IPS-18a (cell line): ENCODE results near the gene DGKH.
A peak's percentile ranks its signal among the peaks of the same experiment; 100 is the strongest.

Source experiments
- H3K27ac ChIP-seq: one replicate; pipeline ENCODE4 v1.5.1; 2013; ENCODE audit warnings: low read length
- H3K27me3 ChIP-seq: one replicate; pipeline ENCODE4 v1.6.1; 2013; ENCODE audit warnings: mild to moderate bottlenecking, low read length; ENCODE audit not compliant: control insufficient read depth, insufficient read depth
- H3K36me3 ChIP-seq: one replicate; pipeline ENCODE4 v1.6.1; 2013; ENCODE audit warnings: low read depth, low read length; ENCODE audit not compliant: control insufficient read depth
- H3K4me1 ChIP-seq: one replicate; pipeline ENCODE4 v1.6.1; 2013; ENCODE audit warnings: low read depth, low read length; ENCODE audit not compliant: control insufficient read depth
- H3K4me3 ChIP-seq: one replicate; pipeline ENCODE4 v1.5.1; 2013; ENCODE audit warnings: low read length
- H3K9ac ChIP-seq: one replicate; pipeline ENCODE4 v1.6.1; 2013; ENCODE audit warnings: mild to moderate bottlenecking, low read length, moderate library complexity
- H3K9me3 ChIP-seq: one replicate; pipeline ENCODE4 v1.6.1; 2013; ENCODE audit warnings: low read depth, low read length; ENCODE audit not compliant: control insufficient read depth

DGKH gene

DNA sequence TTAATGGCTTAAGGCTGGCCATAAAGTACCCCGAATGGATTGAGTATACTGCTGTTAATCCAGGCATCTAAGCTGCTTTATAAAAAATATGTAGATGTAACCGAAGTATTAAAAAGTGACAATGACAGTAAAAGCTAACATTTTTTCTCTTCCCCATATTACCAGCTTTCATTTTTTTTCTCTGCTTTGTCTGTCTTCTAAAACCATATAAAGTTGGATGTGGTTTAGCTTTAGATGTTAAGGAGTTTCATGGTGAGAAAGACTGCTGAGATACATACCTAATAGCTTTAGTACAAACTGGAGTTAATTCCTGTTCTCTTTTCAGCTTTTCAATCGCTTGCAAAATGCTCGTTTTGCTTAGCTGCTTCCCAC is 224.3 kb downstream of the DGKH start:
- no peaks in the 10 kb centered on the region for H3K9me3 ChIP-seq
- no peak overlapping the region for H3K27ac ChIP-seq
- H3K4me1 ChIP-seq, result peaks cover 17% of the 10 kb centered on the region
- no peaks in the 10 kb centered on the region for H3K27me3 ChIP-seq
- H3K9ac ChIP-seq, result peak overlapping the region; percentile 53
- H3K4me3 ChIP-seq, result peak overlapping the region; percentile 76
- no peaks in the 10 kb centered on the region for H3K36me3 ChIP-seq

DNA sequence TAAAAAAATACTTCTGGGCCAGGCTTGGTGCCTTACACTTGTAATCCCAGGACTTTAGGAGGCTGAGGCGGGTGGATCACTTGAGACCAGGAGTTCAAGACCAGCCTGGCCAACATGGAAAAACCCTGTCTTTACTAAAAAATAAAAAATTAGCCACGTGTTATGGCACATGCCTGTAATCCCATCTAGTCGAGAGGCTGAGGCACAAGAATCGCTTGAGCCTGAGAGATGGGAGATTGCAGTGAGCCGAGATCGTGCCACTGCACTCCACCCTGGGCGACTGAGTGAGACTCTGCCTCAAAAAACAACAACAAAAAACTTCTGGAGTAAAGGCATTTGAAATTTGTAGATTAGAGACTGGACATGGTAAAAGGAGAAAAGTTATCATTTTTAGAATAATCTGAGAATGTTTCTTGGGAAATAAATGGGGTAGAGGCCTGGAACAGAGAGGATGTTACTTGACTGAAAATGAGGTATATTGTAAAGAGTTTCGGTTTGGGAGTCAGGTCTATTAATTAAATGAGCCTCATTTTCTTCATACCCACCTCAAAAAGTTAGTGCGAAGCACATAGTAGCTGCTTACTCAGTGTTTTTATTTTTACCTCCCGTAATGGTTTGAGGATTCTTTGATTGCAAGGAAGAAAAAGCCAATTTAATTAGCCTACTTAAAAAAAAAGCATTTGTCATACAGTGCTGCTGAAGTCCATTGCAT is 226.1 kb downstream of the DGKH start:
- H3K27me3 ChIP-seq, result no peaks in the 10 kb centered on the region
- H3K27ac ChIP-seq, result no peak overlapping the region
- H3K9ac ChIP-seq, result no peak overlapping the region
- no peaks in the 10 kb centered on the region for H3K36me3 ChIP-seq
- no peaks in the 10 kb centered on the region for H3K9me3 ChIP-seq
- peaks cover 17% of the 10 kb centered on the region for H3K4me1 ChIP-seq
- no peak overlapping the region for H3K4me3 ChIP-seq

DNA sequence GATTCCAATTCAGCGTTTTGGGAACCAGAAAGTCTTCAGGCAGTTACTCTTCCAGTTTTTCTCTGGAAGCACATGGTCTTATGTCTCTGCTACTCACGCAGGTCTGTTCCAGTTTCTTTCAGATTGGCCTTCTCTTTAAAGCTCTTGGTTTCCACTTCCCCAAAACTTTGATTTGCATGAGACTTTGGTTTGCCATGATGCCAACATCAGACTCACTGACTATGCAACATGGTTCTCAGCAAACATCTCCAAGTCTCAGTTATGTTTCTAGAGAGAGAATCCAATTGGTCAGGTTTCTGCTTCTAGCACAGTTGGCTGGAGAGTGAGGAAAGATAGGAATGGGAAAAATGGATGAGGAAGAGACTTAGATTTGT is 226.6 kb downstream of the DGKH start:
- Histone ChIP-seq H3K4me3 (no peak overlapping the region), H3K9me3 (no peaks in the 10 kb centered on the region), H3K4me1 (peaks cover 17% of the 10 kb centered on the region), H3K27me3 (no peaks in the 10 kb centered on the region), H3K36me3 (no peaks in the 10 kb centered on the region), H3K27ac (no peak overlapping the region), H3K9ac (no peak overlapping the region)

DNA sequence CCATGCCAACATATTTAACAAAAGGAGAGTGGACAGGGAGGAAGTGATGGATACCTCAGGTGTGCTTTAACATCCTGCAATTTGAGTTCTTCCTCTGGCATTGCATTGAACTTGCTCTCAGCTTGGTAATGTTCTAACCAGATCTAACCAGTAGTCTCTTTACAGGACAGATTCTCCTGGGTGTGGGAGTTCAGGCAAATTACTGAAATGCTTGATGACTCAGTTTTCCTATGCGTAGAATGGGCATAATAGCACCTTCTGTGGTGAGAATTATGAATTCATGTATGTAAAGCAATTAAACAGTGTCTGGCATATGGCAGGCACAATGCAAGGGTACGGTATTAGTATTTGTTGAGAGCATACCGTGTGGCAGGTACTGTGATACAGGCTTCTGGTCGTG is 227.1 kb downstream of the DGKH start:
- Histone ChIP-seq H3K27me3 (no peaks in the 10 kb centered on the region), H3K9ac (no peak overlapping the region), H3K4me3 (no peak overlapping the region), H3K9me3 (no peaks in the 10 kb centered on the region), H3K4me1 (peaks cover 18% of the 10 kb centered on the region), H3K36me3 (no peaks in the 10 kb centered on the region), H3K27ac (no peak overlapping the region)

DNA sequence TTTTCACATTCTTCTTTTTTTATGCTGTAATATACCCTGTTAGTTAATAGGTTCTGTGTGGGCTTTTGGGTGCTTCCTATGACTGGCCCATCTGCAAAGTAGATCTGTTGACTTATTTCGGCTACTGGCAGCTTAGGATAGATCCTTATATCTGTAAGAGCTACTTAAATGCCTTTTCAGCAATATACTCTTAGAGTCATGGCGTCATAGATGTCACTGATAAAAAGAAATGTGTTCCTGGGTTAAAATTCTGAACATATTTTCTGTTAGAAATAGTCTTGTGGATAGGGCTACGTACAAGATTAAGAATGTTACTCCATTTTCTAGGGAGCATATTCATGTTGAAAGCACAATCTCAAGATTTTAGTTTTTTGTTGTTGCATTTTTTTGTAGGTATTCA is 228.2 kb downstream of the DGKH start:
- H3K9me3 ChIP-seq, result no peaks in the 10 kb centered on the region
- H3K27me3 ChIP-seq, result no peaks in the 10 kb centered on the region
- H3K4me1 ChIP-seq, result peaks cover 21% of the 10 kb centered on the region
- H3K27ac ChIP-seq, result no peak overlapping the region
- no peaks in the 10 kb centered on the region for H3K36me3 ChIP-seq
- no peak overlapping the region for H3K9ac ChIP-seq
- H3K4me3 ChIP-seq, result no peak overlapping the region

DNA sequence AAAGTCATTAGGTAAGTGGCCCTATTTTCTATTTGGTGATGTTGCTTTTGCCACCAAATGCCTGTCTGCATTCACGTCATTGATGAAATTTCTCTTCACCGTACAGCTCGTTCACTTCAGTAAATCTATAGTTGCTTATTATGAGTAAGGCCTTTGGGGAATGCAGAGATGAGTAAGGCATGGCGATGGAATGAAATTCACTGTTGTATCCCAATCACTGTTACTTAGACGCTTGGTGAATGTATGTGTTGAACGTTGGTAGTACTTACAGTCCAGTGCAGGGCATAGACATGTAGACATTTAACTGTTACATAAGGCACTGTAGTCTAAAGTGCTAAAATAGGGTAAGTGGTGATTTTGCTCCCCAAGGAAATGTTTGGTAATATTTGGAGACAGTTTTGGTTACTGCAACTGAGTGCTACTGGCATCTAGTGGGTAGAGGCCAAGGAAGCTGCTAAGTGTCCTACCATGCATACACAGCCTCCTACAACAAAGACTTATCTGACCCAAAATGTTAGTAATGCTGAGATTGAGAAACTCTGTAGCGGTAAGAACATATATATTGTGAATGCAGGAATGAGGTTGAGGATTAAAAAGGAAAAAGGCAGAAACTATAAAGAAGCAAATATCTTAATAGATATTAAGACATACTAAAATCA is 229.3 kb downstream of the DGKH start:
- Histone ChIP-seq H3K27ac (no peak overlapping the region), H3K9me3 (no peaks in the 10 kb centered on the region), H3K9ac (no peak overlapping the region), H3K4me3 (no peak overlapping the region), H3K4me1 (peaks cover 21% of the 10 kb centered on the region), H3K27me3 (no peaks in the 10 kb centered on the region), H3K36me3 (no peaks in the 10 kb centered on the region)

DNA sequence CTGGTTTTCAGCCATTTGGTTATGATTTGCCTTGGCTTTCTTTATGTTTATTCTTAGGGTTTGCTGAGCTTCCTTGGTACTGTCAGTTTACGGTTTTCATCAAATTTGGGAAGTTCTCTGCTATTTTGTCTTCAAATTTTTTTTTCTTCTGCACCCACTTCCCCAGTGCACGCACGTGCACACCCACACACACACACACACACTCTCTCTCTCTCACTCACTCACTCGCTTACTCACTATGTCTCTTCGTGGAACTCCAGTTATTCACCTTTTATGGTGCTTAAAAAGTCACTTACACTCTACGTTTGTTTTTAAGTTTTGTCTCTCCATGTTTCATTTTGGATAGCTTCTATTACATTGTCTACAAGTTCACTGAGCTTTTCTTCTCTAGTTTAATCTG is 230.6 kb downstream of the DGKH start:
- Histone ChIP-seq H3K9ac (no peak overlapping the region), H3K4me3 (no peak overlapping the region), H3K9me3 (no peaks in the 10 kb centered on the region), H3K4me1 (peaks cover 26% of the 10 kb centered on the region), H3K27me3 (no peaks in the 10 kb centered on the region), H3K36me3 (no peaks in the 10 kb centered on the region), H3K27ac (no peak overlapping the region)

DNA sequence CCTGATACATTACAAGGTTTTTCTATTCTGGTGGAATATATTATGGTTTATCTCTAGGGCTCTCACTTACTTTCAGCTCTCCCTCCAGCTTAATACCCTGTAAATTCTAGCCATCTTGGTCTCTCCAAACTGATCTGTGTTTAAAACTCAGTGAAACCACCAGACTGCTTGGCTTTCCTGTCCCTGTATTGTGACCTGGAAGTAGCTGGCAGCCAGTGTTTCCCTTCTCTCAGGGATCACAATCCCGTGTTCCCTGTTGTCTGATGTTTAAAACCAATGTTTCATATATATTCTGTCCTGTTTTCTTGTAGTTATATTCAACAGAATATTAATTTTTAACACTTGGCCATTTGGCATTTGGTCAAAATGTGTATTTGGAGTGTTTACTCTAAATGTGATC is 231.5 kb downstream of the DGKH start:
- Histone ChIP-seq H3K4me1 (peaks cover 30% of the 10 kb centered on the region), H3K9me3 (no peaks in the 10 kb centered on the region), H3K27ac (no peak overlapping the region), H3K27me3 (no peaks in the 10 kb centered on the region), H3K36me3 (no peaks in the 10 kb centered on the region), H3K9ac (no peak overlapping the region), H3K4me3 (no peak overlapping the region)

DNA sequence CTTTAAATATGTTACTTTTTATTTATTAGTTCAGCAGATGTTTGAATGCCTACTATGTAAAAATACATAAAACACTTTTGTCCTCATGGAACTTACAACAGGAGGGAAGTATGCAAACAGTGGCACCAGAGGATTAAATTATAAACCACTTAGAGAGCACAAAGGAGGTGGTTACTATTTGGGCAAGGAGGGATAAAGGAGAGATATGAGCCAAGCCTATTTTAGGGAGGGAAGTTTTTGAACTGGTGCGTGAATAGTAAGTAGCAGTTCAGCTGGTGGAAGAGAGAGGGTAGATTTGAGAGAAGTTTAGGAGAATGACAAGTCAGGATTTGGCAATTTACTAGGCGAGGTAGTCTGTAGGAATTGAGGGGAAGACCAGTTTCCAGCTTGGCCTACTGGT is 232.1 kb downstream of the DGKH start:
- peaks cover 30% of the 10 kb centered on the region for H3K4me1 ChIP-seq
- no peaks in the 10 kb centered on the region for H3K27me3 ChIP-seq
- no peak overlapping the region for H3K4me3 ChIP-seq
- H3K36me3 ChIP-seq, result peaks cover 2% of the 10 kb centered on the region
- no peaks in the 10 kb centered on the region for H3K9me3 ChIP-seq
- H3K9ac ChIP-seq, result no peak overlapping the region
- no peak overlapping the region for H3K27ac ChIP-seq

DNA sequence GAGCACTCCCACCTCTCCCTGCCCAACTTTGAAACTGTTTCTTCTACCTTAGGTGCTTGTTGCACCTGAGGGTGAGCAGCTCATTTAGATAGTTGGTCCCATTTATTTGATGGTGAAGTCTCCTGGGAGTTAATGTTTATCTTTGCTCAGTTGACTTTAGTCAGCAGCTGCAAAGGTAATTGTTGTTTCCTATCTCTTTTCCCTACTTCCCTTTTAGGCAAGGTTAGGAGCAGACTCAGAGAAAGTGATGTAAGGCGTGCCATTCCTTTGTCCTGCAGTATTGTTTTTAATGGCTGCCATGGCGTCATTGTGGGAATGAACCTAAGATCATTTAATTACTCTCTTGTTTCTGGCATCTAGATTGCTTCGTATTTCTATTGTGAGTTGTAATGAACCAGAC is 235.1 kb downstream of the DGKH start:
- Histone ChIP-seq H3K9me3 (no peaks in the 10 kb centered on the region), H3K27me3 (no peaks in the 10 kb centered on the region), H3K27ac (peak overlapping the region; percentile 12), H3K9ac (no peak overlapping the region), H3K4me1 (peaks cover 21% of the 10 kb centered on the region), H3K36me3 (peaks cover 22% of the 10 kb centered on the region), H3K4me3 (no peak overlapping the region)

DNA sequence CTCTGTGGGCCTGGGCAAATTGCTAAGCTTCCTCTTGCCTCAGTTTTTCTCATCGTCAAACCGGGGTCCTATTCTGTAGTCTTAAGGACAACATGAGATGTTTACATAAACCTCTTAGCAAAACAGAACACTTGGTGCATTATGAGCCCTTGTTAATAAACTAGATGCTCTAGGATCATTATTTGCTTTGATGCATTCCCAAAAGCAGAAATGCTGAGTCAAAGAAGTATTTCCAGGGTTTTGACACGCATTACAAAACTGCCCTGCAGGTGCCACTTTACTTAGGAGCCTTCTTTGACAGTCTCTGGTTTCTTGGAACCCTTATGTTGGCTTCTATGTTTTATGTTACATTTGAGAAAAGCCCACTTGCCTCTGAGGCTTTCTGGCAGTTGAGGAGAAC is 235.6 kb downstream of the DGKH start:
- Histone ChIP-seq H3K4me3 (no peak overlapping the region), H3K27ac (peak overlapping the region; percentile 12), H3K27me3 (no peaks in the 10 kb centered on the region), H3K4me1 (peaks cover 21% of the 10 kb centered on the region), H3K36me3 (peaks cover 27% of the 10 kb centered on the region), H3K9me3 (no peaks in the 10 kb centered on the region), H3K9ac (no peak overlapping the region)
